ENCODE data around the gene GDPGP1. TPM values are rescaled to one million over a fixed set of nuclear protein-coding genes. Genes with fewer than 3 reads are reported as not detected.
A peak's percentile ranks its signal among the peaks of the same experiment; 100 is the strongest.

The GDPGP1 gene
- total RNA-seq, 1 experiment from 2014 or later: 15.4 TPM

- H3K27ac ChIP-seq (ENCODE audit: low read depth, low read length): peak overlapping the region; percentile 78
- H3K9me3 ChIP-seq (ENCODE audit: control insufficient read depth in 1 of 2, insufficient read depth in 1 of 2, low read depth in 1 of 2, low read length in 2 of 2): no peaks in the 10 kb centered on the region
- peak overlapping the region; percentile 74 to 96 for H3K4me3 ChIP-seq (replicated peaks in 1 of 2; ENCODE audit: low read depth in 1 of 2, low read length in 2 of 2)
- no peak for TF ChIP-seq SP1 (IDR thresholded peaks at IDR 0.05; ENCODE audit: low read depth)
- TF ChIP-seq ELF1 (IDR thresholded peaks at IDR 0.05; ENCODE audit: borderline replicate concordance, low read depth): no peak
- no peak for TF ChIP-seq POLR2AphosphoS5 (IDR thresholded peaks at IDR 0.05; ENCODE audit: low read depth, low read length)
- TF ChIP-seq JUND (IDR thresholded peaks at IDR 0.05): no peak
- TF ChIP-seq, protein P1, sequence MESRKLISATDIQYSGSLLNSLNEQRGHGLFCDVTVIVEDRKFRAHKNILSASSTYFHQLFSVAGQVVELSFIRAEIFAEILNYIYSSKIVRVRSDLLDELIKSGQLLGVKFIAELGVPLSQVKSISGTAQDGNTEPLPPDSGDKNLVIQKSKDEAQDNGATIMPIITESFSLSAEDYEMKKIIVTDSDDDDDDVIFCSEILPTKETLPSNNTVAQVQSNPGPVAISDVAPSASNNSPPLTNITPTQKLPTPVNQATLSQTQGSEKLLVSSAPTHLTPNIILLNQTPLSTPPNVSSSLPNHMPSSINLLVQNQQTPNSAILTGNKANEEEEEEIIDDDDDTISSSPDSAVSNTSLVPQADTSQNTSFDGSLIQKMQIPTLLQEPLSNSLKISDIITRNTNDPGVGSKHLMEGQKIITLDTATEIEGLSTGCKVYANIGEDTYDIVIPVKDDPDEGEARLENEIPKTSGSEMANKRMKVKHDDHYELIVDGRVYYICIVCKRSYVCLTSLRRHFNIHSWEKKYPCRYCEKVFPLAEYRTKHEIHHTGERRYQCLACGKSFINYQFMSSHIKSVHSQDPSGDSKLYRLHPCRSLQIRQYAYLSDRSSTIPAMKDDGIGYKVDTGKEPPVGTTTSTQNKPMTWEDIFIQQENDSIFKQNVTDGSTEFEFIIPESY (IDR thresholded peaks at IDR 0.05; ENCODE audit: extremely low read depth, insufficient replicate concordance, low read length): no peak
- no peak for TF ChIP-seq SIN3A (IDR thresholded peaks at IDR 0.05; ENCODE audit: low read depth)
- no peak for TF ChIP-seq SRF (IDR thresholded peaks at IDR 0.05; ENCODE audit: low read depth)
- TF ChIP-seq TCF7L2 (IDR thresholded peaks at IDR 0.05; ENCODE audit: borderline replicate concordance, extremely low read depth, insufficient read depth, insufficient read length): no peak
- peaks cover 68% of the 10 kb centered on the region for H3K79me2 ChIP-seq (ENCODE audit: insufficient read depth, low read length)
- H3K4me2 ChIP-seq (ENCODE audit: low read length): peak overlapping the region; percentile 94
- no peak for ATAC-seq
- no peaks in the 10 kb centered on the region for H3K27me3 ChIP-seq (ENCODE audit: insufficient read depth, low read length)
- ChIA-PET CTCF (no interaction called here), POLR2A (interaction anchor here (0.7 kb wide), 2 partner anchors 14 to 560 kb away, joined by 4 read pairs; no protein-coding TSS in a partner anchor), RAD21 (ENCODE audit: low non-redundant PET in 1 of 2, low total read pairs in 2 of 2, uncharacterized antibody in 2 of 2, unreplicated experiment in 2 of 2) (no interaction called here)
- H4K20me1 ChIP-seq (ENCODE audit: insufficient read depth): no peaks in the 10 kb centered on the region
- TSS peak; percentile 53 for BruUV-seq (replicated peaks)
- H3K9ac ChIP-seq (ENCODE audit: low read length): peak overlapping the region; percentile 77
- H3K9me2 ChIP-seq (ENCODE audit: insufficient read depth): no peaks in the 10 kb centered on the region
- no peak overlapping the region for H2AFZ ChIP-seq (ENCODE audit: low read depth, low read length, poor library complexity, severe bottlenecking)
- DNase-seq (ENCODE audit: low read depth, low spot score): no peak
- H3K4me1 ChIP-seq (ENCODE audit: control insufficient read depth in 1 of 2, insufficient read depth in 2 of 2, low read length in 2 of 2): peaks cover 16 to 43% of the 10 kb centered on the region in 2 experiments
- intact Hi-C loops (cut with micrococcal nuclease): no loop called here
- H3K36me3 ChIP-seq (ENCODE audit: control insufficient read depth in 1 of 2, insufficient read depth in 2 of 2, low read length in 2 of 2): peaks cover 19 to 32% of the 10 kb centered on the region in 2 experiments
These were observed 32.5 kb downstream of the GDPGP1 start for GRCh38 chr15:90266485-90266884.

DNA sequence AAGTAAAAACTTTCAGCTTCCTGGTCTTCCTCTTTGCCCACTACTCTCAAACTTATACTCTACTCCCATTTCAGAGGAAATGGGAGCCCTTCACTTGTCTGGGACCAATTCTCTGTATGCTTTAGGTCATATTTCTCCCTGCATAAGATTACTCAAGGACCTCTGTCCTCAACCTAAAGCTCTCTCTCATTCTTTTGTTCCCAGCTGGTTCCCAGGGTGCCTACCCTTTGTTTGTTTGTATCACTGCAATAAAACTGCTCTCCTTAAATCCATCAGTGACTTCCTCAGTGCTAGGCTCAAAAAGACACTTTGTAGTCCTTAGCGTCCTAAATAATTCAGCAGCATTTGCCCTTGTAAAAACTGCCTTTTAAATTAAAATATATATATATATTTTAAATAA is 34.4 kb downstream of the GDPGP1 start:
- Histone ChIP-seq H4K20me1 (ENCODE audit: insufficient read depth) (peaks cover 2% of the 10 kb centered on the region; the same call in 1 of the 2 replicates), H2AFZ (ENCODE audit: low read depth, low read length, poor library complexity, severe bottlenecking) (no peak overlapping the region), H3K79me2 (ENCODE audit: insufficient read depth, low read length) (peaks cover 87% of the 10 kb centered on the region), H3K4me1 (ENCODE audit: control insufficient read depth in 1 of 2, insufficient read depth in 2 of 2, low read length in 2 of 2) (peaks cover 14 to 29% of the 10 kb centered on the region in 2 experiments), H3K4me2 (ENCODE audit: low read length) (no peak overlapping the region), H3K27me3 (ENCODE audit: insufficient read depth, low read length) (no peaks in the 10 kb centered on the region), H3K36me3 (ENCODE audit: control insufficient read depth in 1 of 2, insufficient read depth in 2 of 2, low read length in 2 of 2) (peaks cover 21 to 46% of the 10 kb centered on the region in 2 experiments), H3K9me3 (ENCODE audit: control insufficient read depth in 1 of 2, insufficient read depth in 1 of 2, low read depth in 1 of 2, low read length in 2 of 2) (no peaks in the 10 kb centered on the region), H3K27ac (ENCODE audit: low read depth, low read length) (no peak overlapping the region), H3K9me2 (ENCODE audit: insufficient read depth) (no peaks in the 10 kb centered on the region), H3K9ac (ENCODE audit: low read length) (no peak overlapping the region), H3K4me3 (replicated peaks in 1 of 2; ENCODE audit: low read depth in 1 of 2, low read length in 2 of 2) (no peak overlapping the region)
- DNase-seq (ENCODE audit: low read depth, low spot score) (no peak), ATAC-seq (no peak)
- BruUV-seq (replicated peaks): no TSS peak
- ChIA-PET RAD21 (ENCODE audit: low non-redundant PET in 1 of 2, low total read pairs in 2 of 2, uncharacterized antibody in 2 of 2, unreplicated experiment in 2 of 2) (no interaction called here), CTCF (no interaction called here), POLR2A (no interaction called here)
- TF ChIP-seq POLR2A (IDR thresholded peaks at IDR 0.05; ENCODE audit: borderline replicate concordance, extremely low read depth, insufficient read depth, insufficient read length): no peak
- TF ChIP-seq ZNF274 (IDR thresholded peaks at IDR 0.05; ENCODE audit: low read depth, low read length): no peak
- TF ChIP-seq ATF3 (IDR thresholded peaks at IDR 0.05): no peak
- TF ChIP-seq YY1 (IDR thresholded peaks at IDR 0.05; ENCODE audit: extremely low read depth, insufficient replicate concordance, low read depth, low read length): no peak
- intact Hi-C loops (cut with micrococcal nuclease): no loop called here

Measured in HCT116 (cell line).